Fibroblast of skin of left biceps (primary cell): ENCODE data around the gene GDF15.
"Not testable (repeated sequence)": the region's sequence is repeated elsewhere in the genome, so short reads cannot be mapped to it uniquely, and the experiment has no call there.

Experiments
- DNase-seq, 2 experiments: peaks; one replicate each; pipeline ENCODE4 v3.0.0-alpha.2; 2013; ENCODE audit warnings: low read depth in 2 of 2

Gene GDF15, protein sequence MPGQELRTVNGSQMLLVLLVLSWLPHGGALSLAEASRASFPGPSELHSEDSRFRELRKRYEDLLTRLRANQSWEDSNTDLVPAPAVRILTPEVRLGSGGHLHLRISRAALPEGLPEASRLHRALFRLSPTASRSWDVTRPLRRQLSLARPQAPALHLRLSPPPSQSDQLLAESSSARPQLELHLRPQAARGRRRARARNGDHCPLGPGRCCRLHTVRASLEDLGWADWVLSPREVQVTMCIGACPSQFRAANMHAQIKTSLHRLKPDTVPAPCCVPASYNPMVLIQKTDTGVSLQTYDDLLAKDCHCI

DNA sequence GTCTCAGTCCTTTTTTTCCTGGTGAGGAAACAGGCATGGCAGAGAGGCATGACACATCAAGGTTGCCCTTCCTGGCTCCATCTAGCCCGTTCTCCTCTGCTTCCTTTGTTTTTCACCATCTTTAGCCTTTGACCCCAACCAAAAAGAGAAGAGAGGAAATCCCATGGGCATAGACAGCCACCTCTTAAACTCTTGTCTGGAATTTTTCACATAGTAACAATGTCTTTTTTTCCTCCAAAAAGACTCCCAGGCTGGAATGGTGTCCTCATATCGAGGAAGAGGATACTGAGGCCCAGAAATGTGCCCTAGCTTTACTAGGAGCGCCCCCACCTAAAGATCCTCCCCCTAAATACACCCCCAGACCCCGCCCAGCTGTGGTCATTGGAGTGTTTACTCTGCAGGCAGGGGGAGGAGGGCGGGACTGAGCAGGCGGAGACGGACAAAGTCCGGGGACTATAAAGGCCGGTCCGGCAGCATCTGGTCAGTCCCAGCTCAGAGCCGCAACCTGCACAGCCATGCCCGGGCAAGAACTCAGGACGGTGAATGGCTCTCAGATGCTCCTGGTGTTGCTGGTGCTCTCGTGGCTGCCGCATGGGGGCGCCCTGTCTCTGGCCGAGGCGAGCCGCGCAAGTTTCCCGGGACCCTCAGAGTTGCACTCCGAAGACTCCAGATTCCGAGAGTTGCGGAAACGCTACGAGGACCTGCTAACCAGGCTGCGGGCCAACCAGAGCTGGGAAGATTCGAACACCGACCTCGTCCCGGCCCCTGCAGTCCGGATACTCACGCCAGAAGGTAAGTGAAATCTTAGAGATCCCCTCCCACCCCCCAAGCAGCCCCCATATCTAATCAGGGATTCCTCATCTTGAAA lies at the start of gene GDF15:
Gene GDF15, plus strand, starts transcription at position 484 of the 868 bp plus-strand sequence. Its CDS starts 32 bp downstream, at position 516.
- no peak for DNase-seq

DNA sequence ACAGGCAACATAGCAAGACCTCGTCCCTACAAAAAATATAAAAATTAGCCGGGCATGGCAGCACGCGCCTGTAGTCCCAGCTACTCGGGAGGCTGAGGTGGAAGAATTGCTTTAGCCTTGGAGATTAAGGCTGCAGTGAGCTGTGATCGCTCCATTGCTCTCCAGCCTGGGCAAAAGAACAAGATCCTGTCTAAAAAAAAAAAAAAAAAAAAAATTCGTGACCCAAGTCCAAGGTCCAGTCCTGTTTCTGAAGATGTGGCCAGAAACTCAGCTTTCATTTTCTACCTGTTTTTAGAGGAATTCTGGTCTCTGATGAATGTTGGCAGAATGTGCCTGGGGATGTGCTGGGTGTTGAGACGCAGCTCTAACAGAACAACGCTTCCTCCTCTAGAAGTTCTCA lies 47.4 kb upstream of the GDF15 start:
- no peak for DNase-seq

DNA sequence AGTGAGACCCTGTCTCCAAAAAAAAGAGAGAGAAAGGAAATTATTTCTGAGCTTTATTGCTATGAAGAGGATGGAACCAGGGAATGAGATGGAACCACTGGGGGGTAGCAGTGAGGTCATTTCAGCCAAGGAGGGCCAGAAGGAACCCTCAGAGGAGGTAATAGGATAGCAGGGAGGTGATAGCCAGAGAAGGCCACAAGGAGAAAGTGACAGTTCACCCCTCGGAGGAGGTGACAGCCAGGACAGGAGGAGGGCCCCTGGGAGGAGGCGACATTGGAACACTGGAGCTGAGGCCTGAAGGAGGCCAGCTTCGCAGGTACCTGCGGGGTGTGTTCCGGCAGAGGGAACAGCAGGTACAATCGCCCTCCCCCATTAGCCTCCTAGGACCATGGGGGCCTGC lies 46.2 kb upstream of the GDF15 start:
- no peak for DNase-seq

DNA sequence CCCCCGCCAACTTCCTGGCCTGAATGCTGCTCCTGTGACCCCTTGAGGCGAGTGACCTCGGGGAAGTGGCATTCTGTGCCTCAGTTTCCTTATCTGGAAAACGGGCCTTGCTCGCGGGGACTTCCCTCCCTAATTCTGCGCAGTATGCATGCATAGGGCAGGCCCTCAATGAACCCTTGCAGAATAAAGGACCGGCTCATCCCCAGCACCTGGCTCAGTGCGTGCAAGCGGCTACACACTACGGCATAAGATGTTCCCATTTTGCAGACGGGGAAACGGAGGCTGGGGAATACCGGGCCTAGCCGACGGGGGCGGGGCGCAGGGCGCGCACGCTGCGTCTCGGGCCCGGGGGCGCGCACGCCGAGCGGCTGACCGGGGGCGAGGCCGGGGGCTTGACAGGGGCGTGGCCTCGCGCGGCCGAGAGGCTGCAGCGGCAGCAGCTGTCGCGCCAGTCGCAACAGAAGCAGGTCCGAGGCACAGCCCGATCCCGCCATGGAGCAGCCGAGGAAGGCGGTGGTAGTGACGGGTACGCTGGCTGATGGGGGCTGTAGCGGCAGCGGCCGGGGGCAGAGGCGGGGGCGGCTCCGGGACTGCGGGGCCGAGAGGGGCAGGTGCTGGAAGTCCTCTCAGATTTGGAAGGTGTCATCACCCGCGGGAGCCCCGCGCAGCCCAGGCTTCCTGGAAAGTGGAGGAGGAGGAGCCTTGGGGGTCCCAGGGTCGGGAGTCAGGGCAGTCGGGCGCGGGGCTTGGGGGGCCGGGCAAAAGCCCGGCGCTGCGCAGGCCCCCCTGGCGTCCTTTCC lies 45.6 kb upstream of the GDF15 start, which contains the start of gene PGPEP1:
Gene PGPEP1, plus strand, starts transcription at position 409 of the 800 bp plus-strand sequence. Its CDS starts 84 bp downstream, at position 493.
- DNase-seq, result no peak

DNA sequence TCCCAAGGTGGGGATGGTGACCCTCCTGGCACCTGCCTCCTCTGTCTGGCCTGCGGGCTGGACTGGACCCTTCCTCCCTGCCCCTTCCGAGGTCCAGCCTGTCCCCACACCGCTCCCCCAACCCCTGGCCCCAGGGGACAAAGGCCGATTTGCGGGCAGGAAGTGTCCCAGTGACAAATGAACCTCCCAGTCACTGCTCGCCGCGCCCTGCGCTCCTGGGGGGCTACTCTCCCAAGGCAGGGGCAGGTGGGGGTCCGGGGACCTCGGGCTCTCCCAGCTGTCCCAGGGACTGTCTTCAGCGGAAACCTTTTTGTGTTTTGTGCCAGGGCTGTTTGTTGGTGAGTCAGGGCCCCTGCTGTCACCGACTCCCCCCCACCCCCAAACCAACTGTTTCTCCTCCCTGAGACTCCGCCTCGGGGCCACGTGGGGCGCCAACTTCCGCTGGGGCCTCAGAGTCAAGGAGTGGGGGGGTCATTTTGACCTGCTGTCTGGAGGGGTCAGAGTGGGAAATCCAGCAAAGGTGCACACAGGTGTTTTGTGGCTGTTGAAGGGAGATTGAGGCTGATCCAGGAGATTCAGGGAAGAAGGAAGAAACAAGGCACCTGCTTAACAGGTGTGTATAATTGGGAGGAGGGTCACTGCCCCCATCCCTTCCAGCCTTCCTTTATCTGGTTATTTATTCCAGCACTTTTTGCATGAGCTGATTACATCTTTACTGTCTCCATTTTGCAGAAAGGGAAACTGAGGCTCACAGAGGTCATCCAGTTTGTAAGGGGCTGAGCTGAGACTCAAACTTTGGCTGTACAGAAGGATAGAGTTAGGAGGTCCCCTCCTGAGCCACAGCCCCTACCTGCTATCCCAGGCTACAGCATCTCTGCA lies 44.7 kb upstream of the GDF15 start:
- no peak for DNase-seq

DNA sequence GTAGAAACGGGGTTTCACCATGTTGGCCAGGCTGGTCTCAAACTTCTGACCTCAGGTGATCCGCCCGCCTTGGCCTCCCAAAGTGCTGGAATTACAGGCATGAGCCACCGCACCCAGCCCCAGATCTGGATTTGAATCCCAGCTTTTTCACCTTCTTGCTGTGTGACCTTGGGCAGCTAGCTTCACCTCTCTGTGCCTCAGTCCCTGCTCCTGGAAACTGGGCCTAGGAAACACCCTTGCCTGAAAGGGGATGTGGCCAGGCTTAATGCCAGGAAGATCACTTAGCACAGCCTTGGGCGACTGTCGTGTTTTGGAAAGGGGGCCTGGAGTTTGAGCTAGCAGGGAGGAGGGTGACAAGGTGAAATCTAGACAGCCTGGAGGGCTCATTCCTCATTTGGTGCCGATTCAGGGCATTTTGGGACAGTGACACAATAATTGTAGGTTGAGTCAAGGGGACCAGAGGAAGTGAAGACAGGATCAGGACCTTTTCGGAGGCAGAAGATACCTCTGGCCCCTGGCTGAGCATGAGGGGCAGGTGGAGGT lies 43.8 kb upstream of the GDF15 start:
- DNase-seq, result no peak

DNA sequence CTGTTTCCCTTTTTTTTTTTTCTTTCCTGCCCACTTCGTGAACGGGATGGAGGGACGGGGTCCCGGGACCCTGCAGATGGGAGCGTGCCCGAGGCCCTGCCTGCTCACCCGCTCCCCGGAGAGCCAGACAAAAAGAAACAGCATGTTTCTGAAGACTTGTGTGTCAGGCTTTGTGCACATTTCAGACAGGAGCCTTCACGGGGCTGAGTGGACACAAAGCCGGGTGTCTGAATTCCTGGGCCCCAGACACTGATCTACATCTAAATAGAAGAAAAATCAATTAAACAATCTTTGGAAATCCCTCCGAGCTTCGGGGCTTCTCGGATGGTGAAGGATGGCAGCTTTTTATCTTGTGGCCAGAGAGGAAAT lies 41.4 kb upstream of the GDF15 start:
- DNase-seq, result no peak

DNA sequence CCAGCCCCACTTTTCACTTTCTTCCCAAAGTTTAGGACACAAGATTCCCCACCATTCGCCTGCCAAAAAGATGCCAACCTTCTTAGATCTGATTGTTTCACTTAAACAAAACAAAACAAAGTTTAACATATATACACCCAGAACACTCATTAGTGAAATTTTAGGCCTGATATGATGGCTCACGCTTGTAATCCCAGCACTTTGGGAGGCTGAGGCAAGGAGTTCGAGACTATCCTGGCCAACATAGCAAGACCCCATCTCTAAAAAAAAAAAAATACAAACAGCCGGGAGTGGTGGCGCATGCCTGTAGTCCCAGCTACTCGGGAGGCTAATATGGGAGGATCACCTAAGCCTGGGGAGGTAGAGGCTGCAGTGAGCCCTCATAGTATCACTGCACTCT lies 40.7 kb upstream of the GDF15 start:
- no peak for DNase-seq

DNA sequence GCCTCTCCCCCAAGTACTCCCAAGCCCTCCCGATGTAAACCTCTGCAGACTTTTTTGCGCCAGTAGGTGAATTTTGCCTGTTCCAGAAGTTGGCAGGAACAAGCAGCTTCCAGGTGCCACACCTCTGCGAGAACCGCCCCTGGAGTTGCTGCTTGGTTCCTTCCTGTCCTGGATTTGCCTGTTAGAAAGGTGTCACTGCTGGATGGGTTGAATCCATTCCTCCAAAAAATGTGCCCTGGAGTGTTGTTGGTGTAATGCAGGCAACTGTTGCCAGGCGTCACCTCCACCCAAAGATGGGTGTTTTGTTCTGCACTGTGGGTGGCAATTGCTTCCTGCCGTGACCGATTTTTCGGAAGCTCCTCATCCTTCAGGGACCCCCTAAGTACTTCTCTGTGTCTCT lies 39.9 kb upstream of the GDF15 start:
- DNase-seq, result no peak

DNA sequence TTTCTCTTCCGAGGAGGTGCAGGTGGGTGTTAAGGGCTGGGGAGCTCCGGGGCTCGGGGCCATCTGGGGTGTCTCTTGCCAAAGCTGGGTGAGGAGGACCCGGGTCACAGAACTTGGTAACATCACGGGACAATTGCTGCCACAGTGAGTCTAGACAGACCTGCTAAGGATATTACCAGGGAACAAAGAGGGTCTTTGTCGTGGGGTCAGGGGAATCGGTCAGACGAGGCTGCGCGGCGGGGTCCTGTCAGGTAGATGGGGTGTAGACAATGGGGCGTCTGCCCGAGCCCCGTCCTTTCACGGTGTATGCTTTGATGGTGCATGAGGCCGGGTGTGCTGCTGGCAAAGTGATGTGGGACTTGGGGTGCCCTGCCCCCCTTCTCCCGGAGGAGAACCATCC lies 37.8 kb upstream of the GDF15 start:
- DNase-seq, result no peak

DNA sequence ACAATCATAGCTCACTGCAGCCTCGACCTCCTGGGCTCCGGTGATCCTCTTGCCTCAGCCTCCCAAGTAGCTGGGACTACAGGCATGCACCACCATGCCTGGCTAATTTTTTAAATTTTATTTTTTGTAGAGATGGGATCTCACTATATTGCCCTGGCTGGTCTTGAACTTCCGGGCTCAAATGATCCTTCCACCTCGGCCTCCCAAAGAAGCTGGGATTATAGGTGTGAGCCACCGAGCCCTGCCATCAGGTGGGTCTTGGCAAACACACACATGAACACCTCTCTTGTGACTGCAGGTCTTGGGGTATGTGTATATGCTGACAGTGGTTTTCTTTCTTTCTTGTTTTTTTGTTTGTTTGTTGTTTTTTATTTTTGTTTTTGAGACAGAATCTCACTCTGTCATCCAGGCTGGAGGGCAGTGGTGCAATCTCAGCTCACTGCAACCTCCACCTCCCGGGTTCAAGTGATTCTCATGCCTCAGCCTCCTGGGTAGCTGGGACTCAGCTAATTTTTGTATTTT lies 37.1 kb upstream of the GDF15 start:
- DNase-seq, result not testable (repeated sequence)

DNA sequence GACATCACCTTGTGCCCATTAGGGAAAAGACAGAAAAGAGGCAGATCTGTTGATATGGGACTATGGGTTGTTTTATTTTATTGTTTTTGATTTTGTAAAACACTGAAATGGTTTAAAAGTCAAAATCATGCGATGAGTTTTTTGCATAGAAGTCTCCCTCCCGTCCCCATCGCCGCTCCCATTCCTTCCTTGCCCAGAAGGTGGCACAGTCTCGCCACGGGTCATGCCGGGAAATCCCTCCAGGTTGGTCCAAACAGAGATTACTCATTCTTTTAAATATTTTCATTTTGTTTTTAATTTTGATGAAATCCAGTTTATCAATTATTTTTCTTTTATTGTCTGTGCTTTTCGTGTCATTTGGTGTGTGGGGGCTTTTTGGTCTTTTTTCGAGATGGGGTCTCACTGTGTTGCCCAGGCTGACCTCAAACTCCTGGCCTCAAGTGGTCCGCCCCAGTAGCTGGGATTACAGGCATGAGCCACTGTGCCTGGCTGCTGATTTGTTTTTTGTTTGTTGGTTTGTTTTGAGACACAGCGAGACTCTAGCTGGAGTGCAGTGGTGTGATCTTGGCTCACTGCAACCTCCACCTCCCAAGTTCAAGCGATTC lies 36.3 kb upstream of the GDF15 start:
- DNase-seq, result no peak

DNA sequence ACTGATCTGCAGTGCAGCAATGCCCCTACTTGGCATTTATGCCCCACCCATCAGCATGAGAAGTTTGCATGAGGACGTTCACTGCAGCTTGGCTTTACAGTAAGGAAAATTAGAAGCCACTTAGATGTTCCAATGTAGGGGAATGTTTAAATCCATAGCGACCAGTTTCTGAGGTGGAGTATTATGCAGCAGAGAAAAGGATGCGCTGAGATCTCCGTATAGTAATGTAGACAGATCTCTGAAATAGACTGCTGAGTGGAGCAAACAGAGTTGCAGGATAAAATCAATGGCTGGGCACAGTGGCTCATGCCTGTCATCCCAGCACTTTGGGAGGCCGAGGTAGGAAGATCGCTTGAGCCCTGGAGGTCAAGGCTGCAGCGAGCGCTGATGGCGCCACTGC lies 35.5 kb upstream of the GDF15 start:
- DNase-seq, result no peak

DNA sequence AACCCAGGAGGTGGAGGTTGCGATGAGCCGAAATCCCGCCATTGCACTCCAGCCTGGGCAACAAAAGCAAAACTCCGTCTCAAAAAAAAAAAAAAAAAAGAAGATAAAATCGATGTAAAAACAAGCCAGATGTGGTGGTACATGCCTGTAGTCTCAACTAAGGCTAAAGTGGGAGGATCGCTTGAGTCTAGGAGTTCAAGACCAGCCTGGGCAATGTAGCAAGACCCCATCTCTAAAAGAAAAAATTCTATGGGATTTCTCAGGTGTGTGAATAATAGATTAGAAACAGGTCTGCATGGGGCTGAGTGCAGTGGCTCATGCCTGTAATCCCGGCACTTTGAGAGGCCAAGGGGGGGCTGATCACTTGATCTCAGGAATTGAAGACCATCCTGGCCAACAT lies 34.4 kb upstream of the GDF15 start:
- no peak for DNase-seq

DNA sequence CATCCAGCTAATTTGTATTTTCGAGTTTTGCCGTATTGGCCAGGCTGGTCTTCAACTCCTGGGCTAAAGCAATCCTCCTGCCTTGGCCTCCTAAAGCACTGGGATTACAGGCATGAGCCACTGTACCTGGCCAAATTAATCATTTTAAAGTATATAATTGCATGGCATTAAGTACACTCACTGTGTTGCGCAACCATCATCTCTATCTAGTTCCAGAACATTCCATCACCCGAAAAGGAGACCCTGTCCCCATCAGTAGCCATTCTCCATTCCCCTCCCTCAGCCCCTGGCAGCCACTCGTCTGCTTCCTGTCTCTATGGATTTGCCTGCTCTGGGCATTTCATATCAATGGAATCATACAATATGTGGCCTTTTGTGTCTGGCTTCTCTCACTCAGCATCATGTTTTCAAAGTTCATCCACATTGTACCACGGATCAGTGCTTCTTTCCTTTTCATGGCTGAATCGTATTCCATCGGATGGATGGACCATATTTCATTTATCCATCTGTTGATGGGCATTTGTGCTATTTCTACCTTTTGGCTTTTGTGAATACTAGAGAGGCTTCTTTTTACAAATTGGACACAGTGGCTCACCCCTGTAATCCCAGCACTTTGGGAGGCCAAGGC lies 32.5 kb upstream of the GDF15 start:
- DNase-seq, result no peak

DNA sequence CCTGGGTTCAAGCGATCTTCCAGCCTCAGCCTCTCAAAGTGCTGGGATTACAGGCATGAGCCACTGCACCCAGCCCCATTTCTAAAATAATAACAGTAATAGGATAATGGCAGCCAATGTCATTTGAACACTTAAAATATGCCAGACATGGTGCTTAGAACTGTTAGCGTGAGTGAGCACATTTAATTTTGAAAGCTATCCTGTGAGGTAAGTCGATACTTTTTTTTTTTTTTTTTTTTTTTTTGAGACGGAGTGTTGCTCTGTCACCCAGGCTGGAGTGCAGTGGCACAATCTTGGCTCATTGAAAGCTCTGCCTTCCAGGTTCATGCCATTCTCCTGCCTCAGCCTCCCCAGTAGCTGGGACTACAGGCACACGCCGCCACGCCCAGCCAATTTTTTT lies 31.2 kb upstream of the GDF15 start:
- not testable (repeated sequence) for DNase-seq

DNA sequence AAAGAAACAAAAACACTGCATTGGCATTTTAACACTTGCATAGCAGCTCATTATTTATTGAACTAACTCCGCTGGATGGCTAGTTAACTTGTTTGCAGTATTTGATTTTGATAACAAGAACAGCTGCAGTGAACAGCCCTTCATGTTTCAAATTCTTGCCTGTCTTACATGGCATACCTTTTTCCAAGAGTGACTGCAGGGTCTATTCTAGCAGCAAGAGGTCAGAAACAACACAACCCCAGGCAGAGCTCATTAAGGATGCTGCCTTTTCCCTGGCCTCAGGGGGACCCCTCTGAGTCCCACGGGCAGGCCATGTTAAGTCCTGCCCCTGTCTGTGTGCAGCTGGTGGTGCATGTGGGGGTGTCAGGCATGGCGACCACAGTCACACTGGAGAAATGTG lies 28.9 kb upstream of the GDF15 start:
- DNase-seq, result no peak

DNA sequence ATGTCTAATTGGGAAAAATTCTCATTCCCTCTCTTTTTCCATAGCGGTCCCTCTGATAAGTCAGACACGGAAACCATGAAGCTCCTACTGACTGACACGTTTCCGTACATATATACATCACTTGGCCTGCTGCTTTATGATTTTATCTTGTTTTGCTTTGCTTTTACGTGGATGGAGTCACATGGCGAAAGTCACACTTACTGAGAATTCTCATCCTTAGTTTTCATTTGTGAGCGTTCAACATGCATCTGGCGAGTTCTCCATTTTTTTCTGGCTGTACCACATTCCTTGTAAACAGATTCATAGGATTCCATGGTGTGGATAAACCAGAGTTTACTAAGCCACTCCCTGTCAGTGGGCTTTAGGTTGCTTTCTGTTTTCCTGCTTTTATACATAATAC lies 24.3 kb upstream of the GDF15 start:
- DNase-seq, result no peak

DNA sequence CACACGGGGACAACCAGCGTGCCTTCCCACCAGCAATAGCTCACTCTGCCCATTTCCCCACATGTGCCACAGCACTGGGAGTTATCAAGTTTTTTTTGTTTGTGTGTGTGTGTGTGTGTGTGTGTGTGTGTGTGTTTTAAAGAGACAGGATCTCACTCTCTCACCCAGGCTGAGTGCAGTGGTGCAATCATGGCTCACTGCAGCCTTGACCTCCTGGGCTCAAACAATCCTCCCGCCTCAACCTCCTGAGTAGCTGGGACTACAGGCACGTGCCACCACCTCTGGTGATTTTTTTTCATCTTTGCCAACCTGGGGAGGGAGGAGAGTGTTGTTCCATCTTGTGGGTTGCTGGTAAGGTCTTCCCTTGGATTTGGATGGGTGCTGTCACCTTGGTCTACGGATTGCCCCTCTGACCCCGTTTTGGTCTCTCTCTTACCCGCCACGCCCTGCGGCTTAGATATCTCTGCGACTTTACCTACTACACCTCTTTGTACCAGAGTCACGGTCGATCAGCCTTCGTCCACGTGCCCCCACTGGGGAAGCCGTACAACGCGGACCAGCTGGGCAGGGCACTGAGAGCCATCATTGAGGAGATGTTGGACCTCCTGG lies 22.9 kb upstream of the GDF15 start:
- DNase-seq, result no peak
